ENCODE data around the gene QPCTL. TPM values are rescaled to one million over a fixed set of nuclear protein-coding genes. Genes with fewer than 3 reads are reported as not detected.
"Not testable (repeated sequence)": the region's sequence is repeated elsewhere in the genome, so short reads cannot be mapped to it uniquely, and the experiment has no call there.

The QPCTL gene
- total RNA-seq, 1 experiment from 2014 or later = 10.6 TPM

- Histone ChIP-seq H3K4me1 (peaks cover 9% of the 10 kb centered on the region), H3K4me3 (peak overlapping the region; percentile 65), H3K9me3 (replicated peaks) (no peaks in the 10 kb centered on the region), H3K27ac (peak overlapping the region; percentile 7; the same call in 1 of the 2 replicates), H3K36me3 (no peaks in the 10 kb centered on the region; the same call in 1 of the 2 replicates), H3K27me3 (no peaks in the 10 kb centered on the region)
- DNase-seq = no peak
These were observed 25.7 kb downstream of the QPCTL start for GRCh38 chr19:45717983-45718650.

GRCh38 chr19:45720065-45720464 is 27.6 kb downstream of the QPCTL start:
- peaks cover 16% of the 10 kb centered on the region for H3K4me1 ChIP-seq
- not testable (repeated sequence) for DNase-seq; H3K9me3 ChIP-seq (replicated peaks); H3K36me3 ChIP-seq; H3K27me3 ChIP-seq; H3K27ac ChIP-seq; H3K4me3 ChIP-seq

- not testable (repeated sequence) for H3K9me3 ChIP-seq (replicated peaks); H3K4me3 ChIP-seq; H3K4me1 ChIP-seq; H3K36me3 ChIP-seq; H3K27me3 ChIP-seq; DNase-seq; H3K27ac ChIP-seq
These were observed 36.2 kb downstream of the QPCTL start for GRCh38 chr19:45728683-45729082.

GRCh38 chr19:45729800-45730290 is 37.4 kb downstream of the QPCTL start:
- Histone ChIP-seq H3K27me3 (no peaks in the 10 kb centered on the region), H3K36me3 (no peaks in the 10 kb centered on the region), H3K9me3 (replicated peaks) (no peaks in the 10 kb centered on the region), H3K4me1 (no peaks in the 10 kb centered on the region), H3K4me3 (peak overlapping the region; percentile 73), H3K27ac (peak overlapping the region; percentile 40)
- no peak for DNase-seq

GRCh38 chr19:45730368-45731288 is 38.2 kb downstream of the QPCTL start, which contains the start of gene FBXO46:
FBXO46 (minus strand) TSS chr19:45730896; CDS start chr19:45713495, 17,401 bp downstream.
- Histone ChIP-seq H3K27me3 (no peaks in the 10 kb centered on the region), H3K9me3 (replicated peaks) (no peaks in the 10 kb centered on the region), H3K4me1 (no peaks in the 10 kb centered on the region), H3K36me3 (no peaks in the 10 kb centered on the region), H3K27ac (peak within 1 kb of the TSS; percentile 40), H3K4me3 (peak within 1 kb of the TSS; percentile 73)
- DNase-seq = peak; percentile 99

- Histone ChIP-seq H3K4me1 (no peaks in the 10 kb centered on the region), H3K36me3 (no peaks in the 10 kb centered on the region), H3K4me3 (no peak within 1 kb of the TSS), H3K27me3 (no peaks in the 10 kb centered on the region), H3K9me3 (replicated peaks) (no peaks in the 10 kb centered on the region), H3K27ac (no peak within 1 kb of the TSS)
- DNase-seq = no peak
These were observed 40.8 kb downstream of the QPCTL start, which contains the start of gene MEIOSIN for GRCh38 chr19:45733160-45733810. MEIOSIN (plus strand) TSS chr19:45733439; CDS start chr19:45735377, 1,938 bp downstream.

- H3K4me1 ChIP-seq = no peaks in the 10 kb centered on the region
- H3K27ac ChIP-seq = no peak overlapping the region
- peak in 1 of 2 experiments; percentile 27 for DNase-seq
- no peaks in the 10 kb centered on the region for H3K9me3 ChIP-seq (replicated peaks)
- H3K36me3 ChIP-seq = no peaks in the 10 kb centered on the region
- 0 out of 2 replicates have a peak, but pooled peaks cover 9% of the 10 kb centered on the region for H3K27me3 ChIP-seq
- no peak overlapping the region for H3K4me3 ChIP-seq
These were observed 47.3 kb downstream of the QPCTL start for GRCh38 chr19:45739498-45740439.

- Histone ChIP-seq H3K36me3 (no peaks in the 10 kb centered on the region), H3K4me1 (no peaks in the 10 kb centered on the region), H3K9me3 (replicated peaks) (no peaks in the 10 kb centered on the region), H3K27ac (no peak overlapping the region), H3K27me3 (peaks cover 23% of the 10 kb centered on the region), H3K4me3 (no peak overlapping the region)
- DNase-seq = no peak
These were observed 50.5 kb downstream of the QPCTL start for GRCh38 chr19:45742969-45743368.

GRCh38 chr19:45745606-45746005 is 53.1 kb downstream of the QPCTL start:
- no peak overlapping the region for H3K27ac ChIP-seq
- H3K4me1 ChIP-seq = no peaks in the 10 kb centered on the region

GRCh38 chr19:45746866-45747265 is 54.4 kb downstream of the QPCTL start:
- Histone ChIP-seq H3K27ac (no peak overlapping the region), H3K4me3 (no peak overlapping the region), H3K36me3 (no peaks in the 10 kb centered on the region), H3K4me1 (no peaks in the 10 kb centered on the region), H3K9me3 (replicated peaks) (no peaks in the 10 kb centered on the region), H3K27me3 (peaks cover 23% of the 10 kb centered on the region)
- DNase-seq = no peak

More at GRCh38 chr19:45745606-45746005, 53.1 kb downstream of the QPCTL start:
- Histone ChIP-seq H3K36me3 (no peaks in the 10 kb centered on the region), H3K9me3 (replicated peaks) (no peaks in the 10 kb centered on the region), H3K4me3 (no peak overlapping the region), H3K27me3 (peaks cover 23% of the 10 kb centered on the region)
- no peak for DNase-seq

GRCh38 chr19:45747513-45747912 is 55.0 kb downstream of the QPCTL start:
- DNase-seq = no peak
- Histone ChIP-seq H3K4me1 (no peaks in the 10 kb centered on the region), H3K27me3 (peaks cover 20% of the 10 kb centered on the region), H3K9me3 (replicated peaks) (no peaks in the 10 kb centered on the region), H3K27ac (no peak overlapping the region), H3K36me3 (no peaks in the 10 kb centered on the region), H3K4me3 (no peak overlapping the region)

GRCh38 chr19:45751483-45751882 is 59.0 kb downstream of the QPCTL start:
- H3K36me3 ChIP-seq; H3K27ac ChIP-seq; H3K4me3 ChIP-seq; DNase-seq; H3K4me1 ChIP-seq; H3K9me3 ChIP-seq (replicated peaks); H3K27me3 ChIP-seq: not testable (repeated sequence)

- Histone ChIP-seq H3K27ac (no peak overlapping the region), H3K4me3 (no peak overlapping the region), H3K4me1 (no peaks in the 10 kb centered on the region), H3K9me3 (replicated peaks) (no peaks in the 10 kb centered on the region), H3K27me3 (0 out of 2 replicates have a peak, but pooled peaks cover 2% of the 10 kb centered on the region), H3K36me3 (no peaks in the 10 kb centered on the region)
- DNase-seq = no peak
These were observed 60.2 kb downstream of the QPCTL start for GRCh38 chr19:45752639-45753038.

- Histone ChIP-seq H3K4me3 (no peak overlapping the region), H3K27me3 (0 out of 2 replicates have a peak, but pooled peaks cover 8% of the 10 kb centered on the region), H3K27ac (no peak overlapping the region), H3K36me3 (no peaks in the 10 kb centered on the region), H3K4me1 (no peaks in the 10 kb centered on the region), H3K9me3 (replicated peaks) (no peaks in the 10 kb centered on the region)
- no peak for DNase-seq
These were observed 61.1 kb downstream of the QPCTL start for GRCh38 chr19:45753548-45753947.
